ENCODE data around the gene FBXO11. TPM values are rescaled to one million over a fixed set of nuclear protein-coding genes. Genes with fewer than 3 reads are reported as not detected.

The FBXO11 gene
- total and polyA plus RNA-seq, 12 donors: 21.7 to 61.7 (median 46.6) TPM

DNA sequence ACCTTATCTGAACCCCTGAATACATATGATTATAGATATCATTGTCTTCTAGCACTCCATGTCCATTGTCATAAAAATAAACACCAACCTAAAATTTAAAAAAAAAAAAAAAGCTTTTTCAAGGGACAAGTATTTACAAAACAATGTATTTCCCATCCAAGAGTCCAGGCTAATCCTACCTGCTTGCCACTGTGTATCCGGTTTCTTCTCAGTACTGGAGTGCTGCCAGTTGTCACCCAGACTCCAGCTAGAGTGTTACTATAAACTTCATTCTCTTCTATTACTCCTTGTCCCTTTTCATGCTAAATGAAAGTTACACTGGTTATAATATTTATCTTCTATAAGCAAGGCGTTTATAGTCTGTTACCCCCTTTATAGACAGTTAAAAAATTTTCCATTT lies 87.5 kb downstream of the FBXO11 start:
- no peaks in the 10 kb centered on the region for H3K4me1 ChIP-seq (replicated peaks in 1 of 2)
- H3K27me3 ChIP-seq: no peaks in the 10 kb centered on the region
- H3K27ac ChIP-seq: no peak overlapping the region
- WGBS, 4 donors: 84 to 96% (median 88%) methylated on average over 2 of the region's 2 CpGs
- no peak for TF ChIP-seq POLR2A (IDR thresholded peaks at IDR 0.05)
- TF ChIP-seq, protein P1, sequence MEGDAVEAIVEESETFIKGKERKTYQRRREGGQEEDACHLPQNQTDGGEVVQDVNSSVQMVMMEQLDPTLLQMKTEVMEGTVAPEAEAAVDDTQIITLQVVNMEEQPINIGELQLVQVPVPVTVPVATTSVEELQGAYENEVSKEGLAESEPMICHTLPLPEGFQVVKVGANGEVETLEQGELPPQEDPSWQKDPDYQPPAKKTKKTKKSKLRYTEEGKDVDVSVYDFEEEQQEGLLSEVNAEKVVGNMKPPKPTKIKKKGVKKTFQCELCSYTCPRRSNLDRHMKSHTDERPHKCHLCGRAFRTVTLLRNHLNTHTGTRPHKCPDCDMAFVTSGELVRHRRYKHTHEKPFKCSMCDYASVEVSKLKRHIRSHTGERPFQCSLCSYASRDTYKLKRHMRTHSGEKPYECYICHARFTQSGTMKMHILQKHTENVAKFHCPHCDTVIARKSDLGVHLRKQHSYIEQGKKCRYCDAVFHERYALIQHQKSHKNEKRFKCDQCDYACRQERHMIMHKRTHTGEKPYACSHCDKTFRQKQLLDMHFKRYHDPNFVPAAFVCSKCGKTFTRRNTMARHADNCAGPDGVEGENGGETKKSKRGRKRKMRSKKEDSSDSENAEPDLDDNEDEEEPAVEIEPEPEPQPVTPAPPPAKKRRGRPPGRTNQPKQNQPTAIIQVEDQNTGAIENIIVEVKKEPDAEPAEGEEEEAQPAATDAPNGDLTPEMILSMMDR (IDR thresholded peaks at IDR 0.05): no peak
- no peaks in the 10 kb centered on the region for H3K9me3 ChIP-seq (replicated peaks in 1 of 3)
- DNase-seq: no peak
- intact Hi-C loops (cut with DNase I): no loop called here
- H3K4me3 ChIP-seq: no peak overlapping the region
- peaks cover 5 to 72% of the 10 kb centered on the region in 2 donors for H3K36me3 ChIP-seq (replicated peaks in 1 of 2)

DNA sequence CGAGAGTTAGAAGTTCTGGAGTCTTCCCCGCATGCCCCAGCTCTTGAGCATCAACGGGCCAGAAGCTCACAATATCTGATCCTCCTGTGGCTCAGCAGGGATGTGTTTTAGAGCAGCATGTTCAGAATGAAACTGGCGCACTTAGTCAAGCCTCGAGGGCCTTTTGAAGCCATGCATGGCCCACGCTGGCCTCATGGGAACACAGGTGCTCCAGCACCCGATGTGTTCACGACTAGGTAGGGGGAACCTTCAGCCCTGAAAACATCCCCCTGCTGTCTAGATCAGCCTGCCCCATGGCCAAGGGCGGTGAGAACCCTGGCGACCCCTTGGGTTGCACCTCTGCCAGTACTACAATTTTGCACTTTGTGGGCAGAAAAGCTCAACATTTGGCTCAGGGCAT lies 90.5 kb downstream of the FBXO11 start:
- intact Hi-C loops (cut with DNase I): no loop called here
- H3K27me3 ChIP-seq: no peaks in the 10 kb centered on the region
- no peak for DNase-seq
- peaks cover 2 to 66% of the 10 kb centered on the region in 2 donors for H3K36me3 ChIP-seq (replicated peaks in 1 of 2)
- no peak for TF ChIP-seq POLR2A (IDR thresholded peaks at IDR 0.05)
- TF ChIP-seq, protein P1 (IDR thresholded peaks at IDR 0.05): no peak
- WGBS, 4 donors: 89 to 96% (median 94%) methylated on average over 10 of the region's 10 CpGs
- no peak overlapping the region for H3K27ac ChIP-seq
- no peaks in the 10 kb centered on the region for H3K4me1 ChIP-seq (replicated peaks in 1 of 2)
- H3K4me3 ChIP-seq: no peak overlapping the region
- no peaks in the 10 kb centered on the region for H3K9me3 ChIP-seq (replicated peaks in 1 of 3)

DNA sequence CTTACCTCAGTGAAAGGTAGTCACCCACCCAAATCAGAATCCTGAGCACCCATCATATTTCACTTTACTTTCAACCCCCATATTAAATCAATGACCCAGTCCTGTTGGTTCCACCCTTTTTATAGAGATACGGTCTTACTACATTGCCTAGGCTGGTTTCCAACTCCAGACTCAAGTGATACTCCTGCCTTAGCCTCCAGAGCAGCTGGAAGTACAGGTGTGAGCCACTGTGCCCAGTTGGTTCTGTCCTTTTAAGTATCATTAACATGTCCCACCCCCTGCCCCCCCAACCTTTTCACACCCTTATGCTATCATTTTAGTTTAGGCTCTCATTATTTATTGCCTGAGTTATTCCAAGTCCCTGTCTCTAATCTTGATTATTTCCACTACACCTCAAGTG lies 94.6 kb downstream of the FBXO11 start:
- H3K36me3 ChIP-seq (replicated peaks in 1 of 2): peaks cover 0 to 60% of the 10 kb centered on the region in 2 donors
- H3K27ac ChIP-seq: no peak overlapping the region
- WGBS, 4 donors: 86 to 96% (median 91%) methylated on average over 1 of the region's 1 CpG
- TF ChIP-seq POLR2A (IDR thresholded peaks at IDR 0.05): no peak
- TF ChIP-seq, protein P1 (IDR thresholded peaks at IDR 0.05): no peak
- H3K4me1 ChIP-seq (replicated peaks in 1 of 2): peaks cover 0 to 9% of the 10 kb centered on the region in 2 donors
- no peak overlapping the region for H3K4me3 ChIP-seq
- DNase-seq: no peak
- intact Hi-C loops (cut with DNase I): no loop called here
- H3K27me3 ChIP-seq: no peaks in the 10 kb centered on the region
- no peaks in the 10 kb centered on the region for H3K9me3 ChIP-seq (replicated peaks in 1 of 3)

DNA sequence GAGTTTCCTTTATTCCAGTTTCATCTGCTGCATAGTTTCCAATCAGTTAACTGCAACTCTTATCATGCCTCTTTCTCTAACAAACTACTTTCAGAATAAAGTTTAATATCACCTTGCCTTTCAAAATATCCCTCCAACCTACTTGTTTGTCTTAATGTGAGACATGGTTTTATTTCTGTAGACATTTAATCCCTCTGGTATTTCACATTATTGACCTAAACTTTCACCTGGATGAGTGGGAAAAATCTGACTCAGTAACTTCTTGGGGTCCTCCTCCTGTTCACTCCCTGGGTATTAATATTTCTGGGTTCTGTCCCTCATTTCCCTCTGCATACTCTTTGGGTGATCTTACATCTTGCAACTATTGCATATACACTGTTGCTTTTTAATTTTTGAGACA lies 95.4 kb downstream of the FBXO11 start:
- peaks cover 0 to 9% of the 10 kb centered on the region in 2 donors for H3K4me1 ChIP-seq (replicated peaks in 1 of 2)
- H3K27ac ChIP-seq: no peak overlapping the region
- H3K36me3 ChIP-seq (replicated peaks in 1 of 2): peaks cover 0 to 53% of the 10 kb centered on the region in 2 donors
- H3K27me3 ChIP-seq: no peaks in the 10 kb centered on the region
- TF ChIP-seq, protein P1 (IDR thresholded peaks at IDR 0.05): no peak
- no peak for TF ChIP-seq POLR2A (IDR thresholded peaks at IDR 0.05)
- no peak overlapping the region for H3K4me3 ChIP-seq
- H3K9me3 ChIP-seq (replicated peaks in 1 of 3): no peaks in the 10 kb centered on the region
- intact Hi-C loops (cut with DNase I): no loop called here
- no peak for DNase-seq

Data from adrenal gland (tissue), 12 donors.